Activated T-helper 1 cell treated with anti-CD3 and anti-CD28 coated beads, Interleukin-12 subunit alpha, Interleukin-12 subunit beta, Interleukin-2, Interleukin-4 antibody, amounts not matched to agents 30 ng/mL and 10 ng/mL and 1 ng/mL, durations not matched to agents 14 hours and 24 hours and 36 hours (primary cell): ENCODE results near the gene BAIAP2L2. TPM values are rescaled to one million over a fixed set of nuclear protein-coding genes. Genes with fewer than 3 reads are reported as not detected.

Experiments
- DNase-seq: peaks from one replicate; pipeline ENCODE4 v3.0.0; 2021; ENCODE audit warnings: low spot score
- H3K27ac Mint-ChIP-seq: one replicate; pipeline ENCODE4 v1.8.0; 2021; ENCODE audit warnings: mild to moderate bottlenecking, mixed read lengths
- H3K27me3 Mint-ChIP-seq: one replicate; pipeline ENCODE4 v1.8.0; 2022; ENCODE audit warnings: mild to moderate bottlenecking, moderate library complexity, mixed read lengths; ENCODE audit not compliant: insufficient read depth
- H3K36me3 Mint-ChIP-seq: one replicate; pipeline ENCODE4 v1.8.0; 2021; ENCODE audit warnings: low read depth, mixed read lengths
- H3K4me1 Mint-ChIP-seq: one replicate; pipeline ENCODE4 v1.8.0; 2021; ENCODE audit warnings: low read depth, mixed read lengths
- H3K4me3 Mint-ChIP-seq: one replicate; pipeline ENCODE4 v1.8.0; 2021; ENCODE audit warnings: mild to moderate bottlenecking, moderate library complexity, mixed read lengths
- H3K9me3 Mint-ChIP-seq: one replicate; pipeline ENCODE4 v1.8.0; 2021; ENCODE audit warnings: mixed read lengths
- intact Hi-C: fragments of 100-400 bp; cut with micrococcal nuclease; formaldehyde crosslinking; loops from one replicate; pipeline ENCODE4 v1.15.1; 2024
- total RNA-seq: library from RNA; stranded (reverse); gene quantifications from 2 replicates; pipeline ENCODE4 v1.2.3, GENCODE V29; 2022

Gene BAIAP2L2
- total RNA-seq, 1 donor from 2014 or later, result 0.29 TPM

GRCh38 chr22:38051900-38052862, 58.3 kb downstream of the BAIAP2L2 start:
- H3K4me3 Mint-ChIP-seq, result no peak overlapping the region
- no peaks in the 10 kb centered on the region for H3K9me3 Mint-ChIP-seq
- DNase-seq, result peak; percentile 59
- H3K27me3 Mint-ChIP-seq, result peaks cover 8% of the 10 kb centered on the region
- H3K27ac Mint-ChIP-seq, result no peak overlapping the region
- peaks cover 13% of the 10 kb centered on the region for H3K4me1 Mint-ChIP-seq
- H3K36me3 Mint-ChIP-seq, result no peaks in the 10 kb centered on the region
- intact Hi-C loops, result loop anchor here (1.0 to 10.0 kb wide), 6 partner anchors 50 to 653 kb away; partner anchors contain the start of genes GTPBP1 and JOSD1

GRCh38 chr22:38051261-38051660, 59.2 kb downstream of the BAIAP2L2 start:
- H3K4me1 Mint-ChIP-seq, result peaks cover 6% of the 10 kb centered on the region
- H3K36me3 Mint-ChIP-seq, result no peaks in the 10 kb centered on the region
- intact Hi-C loops, result loop anchor here (5.0 to 10.0 kb wide), 2 partner anchors 51 to 654 kb away; partner anchors contain the start of genes GTPBP1 and JOSD1
- no peak overlapping the region for H3K4me3 Mint-ChIP-seq
- H3K9me3 Mint-ChIP-seq, result no peaks in the 10 kb centered on the region
- H3K27me3 Mint-ChIP-seq, result peaks cover 8% of the 10 kb centered on the region
- H3K27ac Mint-ChIP-seq, result no peak overlapping the region
- no peak for DNase-seq

- Mint-ChIP-seq H3K27me3 (peaks cover 8% of the 10 kb centered on the region), H3K36me3 (no peaks in the 10 kb centered on the region), H3K9me3 (no peaks in the 10 kb centered on the region), H3K27ac (no peak overlapping the region), H3K4me3 (no peak overlapping the region), H3K4me1 (peaks cover 6% of the 10 kb centered on the region)
- intact Hi-C loops, result loop anchor here (5.0 to 10.0 kb wide), 2 partner anchors 52 to 654 kb away; partner anchors contain the start of genes GTPBP1 and JOSD1
- no peak for DNase-seq
Observed at GRCh38 chr22:38050720-38051119, 59.8 kb downstream of the BAIAP2L2 start.

GRCh38 chr22:38049812-38050619, 60.5 kb downstream of the BAIAP2L2 start:
- Mint-ChIP-seq H3K27me3 (peaks cover 7% of the 10 kb centered on the region), H3K36me3 (no peaks in the 10 kb centered on the region), H3K27ac (no peak overlapping the region), H3K4me3 (no peak overlapping the region), H3K4me1 (peaks cover 6% of the 10 kb centered on the region), H3K9me3 (no peaks in the 10 kb centered on the region)
- DNase-seq, result no peak
- intact Hi-C loops, result loop anchor here (5.0 to 10.0 kb wide), 2 partner anchors 52 to 655 kb away; partner anchors contain the start of genes GTPBP1 and JOSD1

- peaks cover 8% of the 10 kb centered on the region for H3K27me3 Mint-ChIP-seq
- H3K4me1 Mint-ChIP-seq, result no peaks in the 10 kb centered on the region
- DNase-seq, result no peak
- no peak overlapping the region for H3K27ac Mint-ChIP-seq
- intact Hi-C loops, result no loop called here
- H3K4me3 Mint-ChIP-seq, result no peak overlapping the region
- no peaks in the 10 kb centered on the region for H3K9me3 Mint-ChIP-seq
- H3K36me3 Mint-ChIP-seq, result no peaks in the 10 kb centered on the region
Observed at GRCh38 chr22:38046070-38046748, 64.3 kb downstream of the BAIAP2L2 start.

GRCh38 chr22:38043151-38044039, 67.1 kb downstream of the BAIAP2L2 start:
- H3K27me3 Mint-ChIP-seq, result peaks cover 6% of the 10 kb centered on the region
- H3K36me3 Mint-ChIP-seq, result no peaks in the 10 kb centered on the region
- no peak overlapping the region for H3K27ac Mint-ChIP-seq
- no peak overlapping the region for H3K4me3 Mint-ChIP-seq
- H3K9me3 Mint-ChIP-seq, result no peaks in the 10 kb centered on the region
- intact Hi-C loops, result no loop called here
- H3K4me1 Mint-ChIP-seq, result no peaks in the 10 kb centered on the region
- DNase-seq, result no peak

- DNase-seq, result no peak
- Mint-ChIP-seq H3K4me1 (no peaks in the 10 kb centered on the region), H3K36me3 (no peaks in the 10 kb centered on the region), H3K4me3 (no peak overlapping the region), H3K9me3 (no peaks in the 10 kb centered on the region), H3K27me3 (peaks cover 4% of the 10 kb centered on the region), H3K27ac (no peak overlapping the region)
- intact Hi-C loops, result no loop called here
Observed at GRCh38 chr22:38042488-38042790, 68.0 kb downstream of the BAIAP2L2 start.

- peaks cover 4% of the 10 kb centered on the region for H3K27me3 Mint-ChIP-seq
- no peaks in the 10 kb centered on the region for H3K36me3 Mint-ChIP-seq
- no peak overlapping the region for H3K27ac Mint-ChIP-seq
- no peak overlapping the region for H3K4me3 Mint-ChIP-seq
- H3K9me3 Mint-ChIP-seq, result no peaks in the 10 kb centered on the region
- intact Hi-C loops, result no loop called here
- H3K4me1 Mint-ChIP-seq, result no peaks in the 10 kb centered on the region
- no peak for DNase-seq
Observed at GRCh38 chr22:38041760-38042487, 68.6 kb downstream of the BAIAP2L2 start.

- no peaks in the 10 kb centered on the region for H3K9me3 Mint-ChIP-seq
- no peak overlapping the region for H3K4me3 Mint-ChIP-seq
- no peaks in the 10 kb centered on the region for H3K36me3 Mint-ChIP-seq
- intact Hi-C loops, result no loop called here
- no peak overlapping the region for H3K27ac Mint-ChIP-seq
- peaks cover 4% of the 10 kb centered on the region for H3K27me3 Mint-ChIP-seq
- DNase-seq, result no peak
- H3K4me1 Mint-ChIP-seq, result no peaks in the 10 kb centered on the region
Observed at GRCh38 chr22:38040953-38041759, 69.3 kb downstream of the BAIAP2L2 start.

- intact Hi-C loops, result no loop called here
- DNase-seq, result no peak
- no peaks in the 10 kb centered on the region for H3K27me3 Mint-ChIP-seq
- no peaks in the 10 kb centered on the region for H3K36me3 Mint-ChIP-seq
- H3K4me1 Mint-ChIP-seq, result no peaks in the 10 kb centered on the region
- H3K9me3 Mint-ChIP-seq, result no peaks in the 10 kb centered on the region
- H3K27ac Mint-ChIP-seq, result no peak overlapping the region
- no peak overlapping the region for H3K4me3 Mint-ChIP-seq
Observed at GRCh38 chr22:38038890-38039812, 71.3 kb downstream of the BAIAP2L2 start.
